ENCODE data around the gene ORMDL3.
"Not testable (repeated sequence)": the region's sequence is repeated elsewhere in the genome, so short reads cannot be mapped to it uniquely, and the experiment has no call there.

Gene ORMDL3

DNA sequence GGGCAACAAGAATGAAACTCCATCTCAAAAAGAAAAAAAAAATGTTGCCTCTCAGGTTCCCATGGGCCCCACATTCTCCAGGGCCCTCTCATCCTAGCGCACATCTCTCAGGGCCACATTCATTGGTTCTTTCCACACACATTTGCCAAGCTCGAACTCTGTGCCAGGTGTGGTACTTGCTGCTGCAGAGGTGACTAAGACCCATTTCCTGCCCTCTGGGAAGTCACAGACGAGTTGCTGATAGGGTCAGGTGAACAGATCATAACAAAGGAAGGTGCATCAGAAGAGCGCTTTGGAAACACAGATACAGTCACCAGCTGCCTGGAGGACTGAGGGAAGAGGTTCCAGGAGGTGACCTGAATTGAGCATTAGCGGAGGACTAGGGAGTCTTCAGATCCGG, 36.4 kb upstream of the ORMDL3 start:
- H3K27ac ChIP-seq (ENCODE audit: low read length), result no peak overlapping the region
- peaks cover 3% of the 10 kb centered on the region for H3K4me1 ChIP-seq (ENCODE audit: control insufficient read depth, low read depth, low read length)
- H3K4me3 ChIP-seq (ENCODE audit: low read length), result no peak overlapping the region
- H3K36me3 ChIP-seq (ENCODE audit: control insufficient read depth, low read depth, low read length), result no peaks in the 10 kb centered on the region
- no peak overlapping the region for H3K9ac ChIP-seq (ENCODE audit: low read length)
- no peaks in the 10 kb centered on the region for H3K9me3 ChIP-seq (ENCODE audit: control insufficient read depth, low read depth, low read length)
- H3K27me3 ChIP-seq (ENCODE audit: control insufficient read depth, insufficient read depth, low read length), result no peaks in the 10 kb centered on the region

DNA sequence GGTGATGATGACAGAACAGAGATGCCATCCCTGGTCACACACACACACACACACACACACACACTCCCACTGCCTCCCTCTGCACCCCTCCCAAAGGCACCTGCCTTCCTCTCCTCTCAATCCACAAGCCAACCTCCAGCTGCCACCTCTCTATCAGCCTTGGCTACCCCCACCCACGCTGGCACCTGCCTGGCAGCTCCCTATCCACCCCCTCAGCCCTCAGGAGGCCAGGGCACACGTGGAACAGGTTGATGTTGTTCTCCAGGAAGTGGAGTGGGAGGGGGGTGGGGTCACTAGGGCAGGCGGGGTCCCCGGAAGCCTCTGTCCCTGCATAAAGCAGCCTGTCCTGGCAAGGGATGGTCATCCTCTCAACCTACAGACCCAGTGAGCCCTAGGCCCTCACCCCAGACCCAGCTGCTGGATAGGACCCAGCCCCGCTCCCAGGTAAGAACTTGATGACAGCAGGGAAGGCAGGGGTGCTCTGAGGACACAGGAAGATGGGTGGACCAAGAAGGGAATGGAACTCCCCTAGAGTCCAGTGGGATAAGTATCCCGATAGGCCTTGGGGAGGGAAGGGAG, 35.3 kb upstream of the ORMDL3 start, which contains the start of gene GSDMA:
Gene GSDMA, plus strand, starts transcription at position 363 of the 579 bp plus-strand sequence. CDS start 2,684 bp downstream, outside the sequence.
- Histone ChIP-seq H3K9me3 (ENCODE audit: control insufficient read depth, low read depth, low read length) (no peaks in the 10 kb centered on the region), H3K36me3 (ENCODE audit: control insufficient read depth, low read depth, low read length) (no peaks in the 10 kb centered on the region), H3K27me3 (ENCODE audit: control insufficient read depth, insufficient read depth, low read length) (no peaks in the 10 kb centered on the region), H3K4me1 (ENCODE audit: control insufficient read depth, low read depth, low read length) (peaks cover 3% of the 10 kb centered on the region), H3K27ac (ENCODE audit: low read length) (no peak within 1 kb of the TSS), H3K4me3 (ENCODE audit: low read length) (no peak within 1 kb of the TSS), H3K9ac (ENCODE audit: low read length) (no peak within 1 kb of the TSS)

DNA sequence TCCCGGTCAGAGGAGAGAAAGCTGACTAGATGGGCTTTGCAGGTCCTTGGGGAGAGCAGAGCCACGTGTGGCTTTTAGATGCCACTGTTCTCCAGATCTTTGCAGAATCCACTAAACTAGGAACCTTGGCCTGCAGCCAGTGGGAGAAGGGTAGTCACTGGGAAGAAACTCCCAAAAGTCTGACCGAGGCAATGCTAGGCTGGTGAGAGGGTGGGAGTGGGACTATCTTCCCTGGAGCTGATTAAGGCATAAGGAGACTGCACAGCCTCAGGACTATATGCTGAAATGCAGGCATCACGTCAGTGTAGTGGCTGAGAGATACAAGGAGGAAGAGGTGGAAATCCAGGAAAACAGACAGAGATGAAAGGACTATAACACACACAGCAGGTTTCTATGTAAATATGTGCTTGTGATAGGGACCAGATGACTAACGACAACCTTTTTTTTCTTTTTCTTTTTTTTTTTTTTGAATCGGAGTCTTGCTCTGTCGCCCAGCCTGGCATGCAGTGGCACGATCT, 33.2 kb upstream of the ORMDL3 start:
- H3K9me3 ChIP-seq (ENCODE audit: control insufficient read depth, low read depth, low read length), result no peaks in the 10 kb centered on the region
- H3K36me3 ChIP-seq (ENCODE audit: control insufficient read depth, low read depth, low read length), result no peaks in the 10 kb centered on the region
- no peak overlapping the region for H3K4me3 ChIP-seq (ENCODE audit: low read length)
- H3K4me1 ChIP-seq (ENCODE audit: control insufficient read depth, low read depth, low read length), result peaks cover 3% of the 10 kb centered on the region
- no peak overlapping the region for H3K9ac ChIP-seq (ENCODE audit: low read length)
- no peaks in the 10 kb centered on the region for H3K27me3 ChIP-seq (ENCODE audit: control insufficient read depth, insufficient read depth, low read length)
- no peak overlapping the region for H3K27ac ChIP-seq (ENCODE audit: low read length)

DNA sequence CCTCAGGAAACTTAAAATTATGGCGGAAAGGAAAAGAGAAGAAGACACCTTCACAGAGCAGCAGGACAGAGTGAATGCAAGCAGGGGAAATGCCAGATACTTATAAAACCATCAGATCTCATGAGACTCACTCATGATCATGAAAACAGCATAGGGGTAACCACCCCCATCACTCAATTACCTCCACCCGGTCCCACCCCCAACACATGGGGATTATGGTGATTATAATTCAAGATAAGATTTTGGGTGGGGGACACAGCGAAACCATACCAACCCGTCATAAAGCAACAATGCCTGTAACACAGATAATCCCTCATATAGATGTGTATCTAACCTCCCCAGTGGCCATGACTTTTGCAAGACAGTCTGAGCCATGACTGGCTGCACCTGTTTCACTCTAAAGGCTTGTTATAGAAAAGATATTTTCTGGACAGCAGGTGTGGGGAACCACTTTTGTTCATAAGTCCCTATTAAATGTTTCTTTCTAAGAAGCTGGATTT, 28.4 kb upstream of the ORMDL3 start:
- Histone ChIP-seq H3K27me3 (ENCODE audit: control insufficient read depth, insufficient read depth, low read length) (peaks cover 10% of the 10 kb centered on the region), H3K9ac (ENCODE audit: low read length) (no peak overlapping the region), H3K27ac (ENCODE audit: low read length) (no peak overlapping the region), H3K9me3 (ENCODE audit: control insufficient read depth, low read depth, low read length) (no peaks in the 10 kb centered on the region), H3K4me1 (ENCODE audit: control insufficient read depth, low read depth, low read length) (peaks cover 14% of the 10 kb centered on the region), H3K4me3 (ENCODE audit: low read length) (no peak overlapping the region), H3K36me3 (ENCODE audit: control insufficient read depth, low read depth, low read length) (no peaks in the 10 kb centered on the region)

DNA sequence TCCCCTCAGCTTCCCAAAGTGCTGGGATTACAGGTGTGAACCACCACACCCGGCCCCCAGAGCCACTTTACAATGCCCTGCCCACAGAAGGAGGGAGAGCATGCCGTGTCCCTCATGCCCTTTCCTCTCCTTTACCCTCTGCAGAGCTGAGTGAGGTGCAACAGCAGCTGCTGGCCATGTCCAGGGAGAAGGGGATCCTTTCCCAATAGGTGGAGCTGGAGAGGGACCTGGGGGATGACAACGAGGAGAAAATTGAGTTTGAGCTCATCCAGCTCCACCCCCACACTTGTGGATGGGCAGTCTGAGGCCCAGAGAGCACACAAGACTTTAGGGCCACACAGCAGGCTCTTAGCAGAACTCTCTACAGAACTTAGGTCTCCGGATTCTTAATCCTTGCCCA, 27.5 kb upstream of the ORMDL3 start:
- no peak overlapping the region for H3K9ac ChIP-seq (ENCODE audit: low read length)
- peaks cover 14% of the 10 kb centered on the region for H3K4me1 ChIP-seq (ENCODE audit: control insufficient read depth, low read depth, low read length)
- no peak overlapping the region for H3K4me3 ChIP-seq (ENCODE audit: low read length)
- no peaks in the 10 kb centered on the region for H3K36me3 ChIP-seq (ENCODE audit: control insufficient read depth, low read depth, low read length)
- no peaks in the 10 kb centered on the region for H3K9me3 ChIP-seq (ENCODE audit: control insufficient read depth, low read depth, low read length)
- no peak overlapping the region for H3K27ac ChIP-seq (ENCODE audit: low read length)
- peaks cover 10% of the 10 kb centered on the region for H3K27me3 ChIP-seq (ENCODE audit: control insufficient read depth, insufficient read depth, low read length)

DNA sequence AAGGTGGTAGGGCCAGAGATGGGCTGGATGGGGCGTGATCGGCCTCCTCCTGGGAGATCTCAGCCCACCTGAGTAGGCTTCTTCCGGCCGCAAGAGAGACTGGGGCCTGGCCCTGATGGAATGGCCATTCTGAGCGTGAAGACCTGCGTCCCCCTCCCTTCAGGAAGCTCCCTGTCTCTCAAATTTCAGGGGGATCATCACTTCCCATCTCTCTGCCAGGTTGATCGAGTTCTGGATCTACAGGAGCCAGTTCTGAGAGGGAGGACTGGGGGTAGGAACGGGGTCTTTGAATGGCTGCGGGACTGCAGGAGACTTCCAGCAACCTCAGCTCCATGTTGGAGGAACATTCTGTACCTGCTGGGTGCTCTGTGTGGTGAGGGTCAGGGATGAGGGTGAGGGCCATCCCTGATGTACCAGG, 26.1 kb upstream of the ORMDL3 start:
- Histone ChIP-seq H3K4me1 (ENCODE audit: control insufficient read depth, low read depth, low read length) (peaks cover 11% of the 10 kb centered on the region), H3K36me3 (ENCODE audit: control insufficient read depth, low read depth, low read length) (no peaks in the 10 kb centered on the region), H3K9me3 (ENCODE audit: control insufficient read depth, low read depth, low read length) (no peaks in the 10 kb centered on the region), H3K4me3 (ENCODE audit: low read length) (peak overlapping the region; percentile 56), H3K9ac (ENCODE audit: low read length) (peak overlapping the region; percentile 48), H3K27ac (ENCODE audit: low read length) (peak overlapping the region; percentile 50), H3K27me3 (ENCODE audit: control insufficient read depth, insufficient read depth, low read length) (peaks cover 10% of the 10 kb centered on the region)

DNA sequence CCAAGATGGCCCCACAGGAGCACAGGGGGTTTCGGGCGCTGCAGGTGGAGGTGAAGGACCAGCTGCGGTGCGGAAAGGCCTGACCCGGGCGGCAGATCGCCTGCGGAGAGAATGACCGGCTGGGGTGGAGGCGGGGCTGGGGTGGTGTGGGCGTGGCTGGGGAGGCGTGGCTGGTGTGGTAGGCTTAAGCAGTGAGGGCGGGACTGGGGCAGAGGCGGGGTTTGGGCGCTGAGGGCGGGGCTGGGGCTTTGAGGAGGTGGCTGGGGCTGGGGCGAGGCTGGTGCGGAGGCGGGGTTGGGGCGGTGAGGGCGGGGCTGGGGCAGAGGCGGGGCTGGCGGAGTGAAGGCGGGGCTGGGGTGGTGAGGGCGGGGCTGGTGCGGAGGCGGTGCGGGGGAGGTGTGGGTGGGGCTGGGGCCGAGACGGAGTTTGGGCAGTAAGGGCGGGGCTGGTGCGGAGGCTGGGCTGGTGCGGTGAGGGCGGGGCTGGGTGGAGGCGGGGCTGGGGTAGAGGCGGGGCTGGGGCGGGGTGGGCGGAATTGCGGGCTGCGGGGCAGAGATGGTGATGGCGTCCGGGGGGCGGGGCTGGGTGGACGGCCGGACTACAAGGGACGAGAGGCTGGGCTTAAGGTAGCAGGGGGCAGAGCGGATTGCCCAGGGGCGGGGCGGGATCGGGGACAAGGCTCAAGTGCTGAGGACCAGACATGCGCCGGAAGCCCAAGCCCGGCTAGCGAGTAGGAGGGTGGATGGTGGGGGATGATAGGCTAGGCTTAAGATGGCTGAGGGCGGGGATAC, 25.5 kb upstream of the ORMDL3 start:
- Histone ChIP-seq H3K27ac (ENCODE audit: low read length) (no peak overlapping the region), H3K9ac (ENCODE audit: low read length) (no peak overlapping the region), H3K4me1 (ENCODE audit: control insufficient read depth, low read depth, low read length) (peaks cover 11% of the 10 kb centered on the region), H3K27me3 (ENCODE audit: control insufficient read depth, insufficient read depth, low read length) (peaks cover 10% of the 10 kb centered on the region), H3K9me3 (ENCODE audit: control insufficient read depth, low read depth, low read length) (no peaks in the 10 kb centered on the region), H3K4me3 (ENCODE audit: low read length) (peak overlapping the region; percentile 62), H3K36me3 (ENCODE audit: control insufficient read depth, low read depth, low read length) (no peaks in the 10 kb centered on the region)

DNA sequence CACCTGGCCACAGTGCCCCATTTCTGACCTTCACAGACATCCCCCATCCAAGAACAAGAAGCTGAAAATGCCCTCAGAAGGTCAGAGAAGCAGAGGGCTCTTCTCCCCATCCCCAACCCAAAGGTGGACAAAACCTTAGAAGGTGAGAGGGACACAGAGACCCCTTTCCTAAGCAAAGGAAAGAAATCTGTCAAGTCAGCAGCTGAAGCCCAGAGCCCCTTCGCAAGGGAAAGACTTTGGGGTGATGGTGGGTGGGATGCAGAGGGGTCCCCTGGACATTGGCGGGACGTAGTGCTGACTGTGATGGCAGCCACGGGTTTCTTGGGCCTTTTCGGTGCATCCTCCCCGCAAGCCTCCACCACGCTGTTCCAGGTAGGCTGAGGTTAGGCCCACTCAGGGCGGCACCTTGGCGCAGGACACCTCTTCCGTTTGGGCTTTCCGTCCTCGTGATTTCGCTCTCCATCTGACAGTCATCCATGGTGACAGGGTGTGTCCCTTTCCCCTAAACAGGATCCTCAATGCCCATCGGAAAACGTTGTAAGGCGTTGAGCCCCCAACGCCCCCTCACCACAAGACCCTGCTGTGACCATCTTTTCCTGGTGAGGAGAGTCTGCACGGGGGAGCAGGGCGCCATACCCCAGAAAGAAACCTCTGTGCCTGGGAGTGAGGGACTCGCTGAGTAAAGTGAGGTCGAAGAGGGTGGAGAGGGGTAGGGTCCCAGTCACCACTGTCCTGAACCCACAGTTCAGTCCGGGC, 24.7 kb upstream of the ORMDL3 start:
- no peak overlapping the region for H3K9ac ChIP-seq (ENCODE audit: low read length)
- peaks cover 10% of the 10 kb centered on the region for H3K27me3 ChIP-seq (ENCODE audit: control insufficient read depth, insufficient read depth, low read length)
- no peaks in the 10 kb centered on the region for H3K36me3 ChIP-seq (ENCODE audit: control insufficient read depth, low read depth, low read length)
- H3K4me1 ChIP-seq (ENCODE audit: control insufficient read depth, low read depth, low read length), result peaks cover 11% of the 10 kb centered on the region
- no peak overlapping the region for H3K27ac ChIP-seq (ENCODE audit: low read length)
- no peaks in the 10 kb centered on the region for H3K9me3 ChIP-seq (ENCODE audit: control insufficient read depth, low read depth, low read length)
- H3K4me3 ChIP-seq (ENCODE audit: low read length), result peak overlapping the region; percentile 62

DNA sequence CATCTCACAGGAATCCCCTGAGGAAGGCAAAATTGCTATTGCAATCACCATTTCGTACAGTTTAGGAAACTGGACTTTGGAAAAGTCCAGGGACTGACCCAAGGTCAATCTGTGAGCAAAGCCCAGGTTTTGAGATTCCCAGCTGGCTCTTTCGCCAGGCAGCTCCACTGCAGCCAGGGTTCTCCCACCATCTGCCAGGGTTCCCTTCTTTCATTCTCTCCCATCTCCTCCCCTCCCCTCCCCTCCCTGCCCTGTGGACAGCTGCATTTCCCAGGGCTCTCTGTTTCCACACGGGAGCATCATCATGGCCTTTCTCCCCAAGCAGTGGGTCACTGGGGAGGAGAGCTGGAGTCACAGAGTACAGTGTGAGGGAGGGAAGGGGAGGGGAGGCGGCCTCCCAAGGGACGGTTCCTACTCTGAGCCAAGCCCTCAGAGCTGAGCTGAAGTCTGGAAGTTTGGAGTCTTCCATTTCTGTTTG, 23.5 kb upstream of the ORMDL3 start:
- Histone ChIP-seq H3K36me3 (ENCODE audit: control insufficient read depth, low read depth, low read length) (no peaks in the 10 kb centered on the region), H3K27ac (ENCODE audit: low read length) (no peak overlapping the region), H3K4me3 (ENCODE audit: low read length) (no peak overlapping the region), H3K4me1 (ENCODE audit: control insufficient read depth, low read depth, low read length) (peaks cover 11% of the 10 kb centered on the region), H3K9me3 (ENCODE audit: control insufficient read depth, low read depth, low read length) (no peaks in the 10 kb centered on the region), H3K9ac (ENCODE audit: low read length) (no peak overlapping the region), H3K27me3 (ENCODE audit: control insufficient read depth, insufficient read depth, low read length) (peaks cover 10% of the 10 kb centered on the region)

DNA sequence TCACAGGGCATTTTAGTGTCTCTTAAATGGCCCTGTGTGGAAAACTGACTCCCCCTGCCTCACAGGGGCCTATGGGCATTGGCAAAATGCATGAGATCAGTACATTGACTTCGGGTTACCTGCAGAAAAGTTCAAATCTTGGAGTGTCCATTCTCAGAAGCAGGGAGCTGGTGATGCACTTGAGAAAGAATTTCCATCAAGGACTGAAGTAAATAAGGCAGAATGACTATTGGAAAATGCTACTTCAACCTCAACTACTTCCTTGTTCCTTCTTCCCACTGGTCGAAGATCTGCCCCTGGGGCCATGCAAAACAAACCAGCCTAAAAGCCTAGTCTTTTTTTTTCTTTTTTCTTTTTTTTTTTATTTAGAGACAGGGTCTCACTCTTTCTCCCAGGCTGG, 21.6 kb upstream of the ORMDL3 start:
- H3K36me3 ChIP-seq (ENCODE audit: control insufficient read depth, low read depth, low read length), result no peaks in the 10 kb centered on the region
- H3K27me3 ChIP-seq (ENCODE audit: control insufficient read depth, insufficient read depth, low read length), result peaks cover 10% of the 10 kb centered on the region
- no peak overlapping the region for H3K4me3 ChIP-seq (ENCODE audit: low read length)
- H3K9ac ChIP-seq (ENCODE audit: low read length), result no peak overlapping the region
- H3K9me3 ChIP-seq (ENCODE audit: control insufficient read depth, low read depth, low read length), result no peaks in the 10 kb centered on the region
- peaks cover 11% of the 10 kb centered on the region for H3K4me1 ChIP-seq (ENCODE audit: control insufficient read depth, low read depth, low read length)
- no peak overlapping the region for H3K27ac ChIP-seq (ENCODE audit: low read length)

DNA sequence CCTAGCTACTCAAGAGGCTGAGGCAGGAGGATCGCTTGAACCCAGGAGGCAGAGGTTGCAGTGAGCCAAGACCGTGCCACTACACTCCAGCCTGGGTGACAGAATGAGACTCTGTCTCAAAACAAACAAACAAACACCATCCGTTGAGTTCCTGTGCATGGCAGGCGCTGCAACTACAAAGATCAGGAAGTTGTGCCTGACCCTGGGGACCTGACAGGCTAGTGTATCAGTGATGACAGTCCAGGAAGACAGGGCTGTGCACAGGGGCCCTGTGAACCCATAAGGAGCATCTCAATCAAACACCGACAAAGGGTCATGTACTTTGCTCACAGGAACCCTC, 21.1 kb upstream of the ORMDL3 start:
- not testable (repeated sequence) for H3K36me3 ChIP-seq (ENCODE audit: control insufficient read depth, low read depth, low read length); H3K4me3 ChIP-seq (ENCODE audit: low read length); H3K9me3 ChIP-seq (ENCODE audit: control insufficient read depth, low read depth, low read length); H3K27ac ChIP-seq (ENCODE audit: low read length); H3K4me1 ChIP-seq (ENCODE audit: control insufficient read depth, low read depth, low read length); H3K27me3 ChIP-seq (ENCODE audit: control insufficient read depth, insufficient read depth, low read length); H3K9ac ChIP-seq (ENCODE audit: low read length)
